Suppressor macrophage treated with lipopolysaccharide for 1 hour (primary cell): ENCODE measurements around the gene HYAL2.
A peak's percentile ranks its signal among the peaks of the same experiment; 100 is the strongest.
"Not testable (repeated sequence)": the region's sequence is repeated elsewhere in the genome, so short reads cannot be mapped to it uniquely, and the experiment has no call there.

Experiments
- DNase-seq, 3 donors: peaks; one replicate each; pipeline ENCODE4 v3.0.0-alpha.2; 2020 to 2022

Gene HYAL2

DNA sequence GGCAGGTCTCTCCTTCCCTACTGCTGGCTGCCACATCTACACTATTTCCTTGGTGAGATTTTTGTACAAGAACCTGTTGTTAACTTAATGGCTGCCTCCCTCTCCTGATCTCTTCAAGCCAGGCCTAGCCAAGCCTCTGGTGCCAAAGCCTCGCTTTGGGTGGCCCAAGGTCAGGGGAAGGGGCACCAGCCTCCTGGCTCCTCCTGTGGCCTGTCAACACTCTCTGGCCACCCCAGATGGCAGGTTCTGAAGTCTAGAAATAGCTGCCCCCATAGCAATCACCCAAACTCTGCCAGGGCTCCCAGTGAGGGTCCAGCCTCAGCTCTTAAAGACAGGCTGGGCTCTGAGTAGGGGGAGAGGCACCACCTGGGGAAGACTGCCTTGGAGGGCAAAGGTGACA lies 35.3 kb downstream of the HYAL2 start:
- no peak for DNase-seq

DNA sequence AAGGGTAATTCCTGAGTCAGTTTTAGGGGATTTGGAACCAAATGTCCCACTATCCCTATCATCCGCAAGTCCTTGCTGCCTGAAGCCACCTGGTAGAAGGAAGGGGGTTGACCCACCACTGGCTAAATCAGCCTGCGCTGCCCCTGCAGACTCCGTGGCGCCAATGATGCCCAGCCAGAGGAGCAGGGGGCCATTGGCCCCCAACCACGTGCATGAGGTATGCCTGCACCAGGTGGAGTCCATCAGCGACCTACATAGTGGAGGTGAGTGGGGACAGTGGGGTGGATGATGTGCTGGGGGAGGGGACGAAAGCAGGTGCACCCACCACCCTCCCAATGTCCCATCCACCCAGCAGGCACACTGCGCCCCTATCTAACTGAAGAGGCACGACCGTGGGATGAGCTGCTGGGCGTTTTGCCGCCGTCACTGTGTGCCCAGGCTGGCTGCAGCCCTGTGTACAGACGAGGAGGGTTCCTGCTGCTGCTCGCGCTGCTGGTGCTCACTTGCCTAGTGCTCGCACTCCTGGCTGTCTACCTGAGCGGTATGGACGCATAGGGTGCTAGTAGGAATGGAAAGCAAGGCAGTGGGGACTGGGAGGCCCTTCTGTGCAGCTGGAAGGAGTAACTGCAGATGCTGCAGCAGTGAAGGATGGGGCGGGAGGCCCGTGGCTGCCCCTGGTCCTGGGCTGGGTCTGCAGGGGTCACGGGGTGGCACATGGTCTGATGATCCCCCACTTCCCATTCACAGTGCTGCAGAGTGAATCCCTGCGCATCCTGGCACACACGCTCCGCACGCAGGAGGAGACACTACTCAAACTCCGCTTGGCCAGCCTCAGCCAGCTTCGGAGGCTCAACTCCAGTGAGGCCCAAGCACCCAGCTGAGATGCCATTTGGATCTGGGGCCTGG lies 36.0 kb downstream of the HYAL2 start:
- no peak for DNase-seq

DNA sequence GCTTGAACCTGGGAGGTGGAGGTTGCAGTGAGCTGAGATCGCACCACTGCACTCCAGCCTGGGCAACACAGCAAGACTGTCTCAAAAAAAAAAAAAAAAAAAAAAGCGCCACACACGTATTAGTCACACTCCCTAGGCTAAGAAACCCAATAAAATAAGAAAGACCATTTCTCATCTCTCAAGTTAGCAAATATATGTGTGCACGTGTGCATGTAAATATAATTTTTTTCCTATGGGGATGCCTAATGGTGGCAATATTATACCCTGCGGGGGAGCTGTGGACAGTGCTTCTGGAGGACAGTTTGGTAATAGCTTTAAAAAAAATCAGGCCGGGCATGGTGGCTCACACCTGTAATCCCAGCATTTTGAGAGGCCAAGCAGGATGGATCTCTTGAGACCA lies 38.4 kb downstream of the HYAL2 start:
- DNase-seq: not testable (repeated sequence)

DNA sequence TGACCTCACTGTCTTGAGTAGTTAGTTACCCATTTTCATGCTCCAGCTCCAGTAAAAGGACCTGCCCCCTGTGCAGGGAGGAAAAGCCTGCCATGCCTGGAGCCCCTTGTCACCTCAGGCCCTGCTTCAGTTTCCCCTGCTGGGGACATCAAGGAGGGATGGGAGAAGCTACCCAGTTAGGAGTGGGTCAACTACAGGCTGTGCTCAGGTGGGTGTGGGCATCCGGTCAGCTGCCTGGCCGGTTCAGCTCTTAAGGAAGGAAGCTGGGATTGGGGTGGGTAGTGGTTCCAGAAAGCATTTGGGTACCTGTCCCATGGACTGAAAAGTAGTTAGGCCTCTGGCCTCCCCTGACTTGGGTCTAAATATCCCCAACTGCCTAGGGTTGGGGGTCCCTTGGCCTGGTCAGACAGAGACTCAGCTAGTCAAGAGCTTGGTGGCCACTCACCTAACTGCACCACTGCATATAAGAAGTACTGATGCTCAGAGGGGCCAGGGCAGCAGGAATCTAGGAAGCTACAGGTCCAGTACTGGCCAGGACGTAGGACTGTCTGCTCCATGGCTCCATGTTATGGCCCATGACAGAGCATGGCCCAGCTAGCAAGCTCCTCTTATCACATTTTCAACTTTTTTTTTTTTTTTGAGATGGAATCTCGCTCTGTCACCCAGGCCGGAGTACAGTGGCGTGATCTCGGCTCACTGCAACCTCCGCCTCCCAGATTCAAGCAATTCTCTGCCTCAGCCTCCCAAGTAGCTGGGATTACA lies 43.1 kb downstream of the HYAL2 start:
- no peak for DNase-seq

DNA sequence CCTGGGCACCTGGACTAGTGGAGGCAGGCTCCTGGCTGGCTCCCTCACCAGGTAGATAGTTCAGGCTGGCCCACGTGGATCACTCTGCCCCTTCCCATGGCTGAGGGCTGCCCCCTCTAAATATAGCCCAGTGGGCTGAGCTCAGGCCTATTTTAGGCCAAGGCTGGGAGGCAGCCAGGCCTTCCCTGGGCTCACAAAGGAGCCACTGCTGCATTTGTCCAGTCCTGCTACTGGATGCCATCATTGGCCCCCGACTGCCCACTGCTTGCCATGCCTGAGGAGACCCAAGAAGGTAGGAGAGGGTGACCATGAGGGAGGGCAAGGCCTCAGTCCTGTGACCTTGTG lies 43.7 kb downstream of the HYAL2 start, which contains the start of gene LSMEM2:
Gene LSMEM2 (plus strand): TSS at position 208 of the 345 bp plus-strand sequence. CDS start 27 bp downstream, at position 235.
- no peak for DNase-seq

DNA sequence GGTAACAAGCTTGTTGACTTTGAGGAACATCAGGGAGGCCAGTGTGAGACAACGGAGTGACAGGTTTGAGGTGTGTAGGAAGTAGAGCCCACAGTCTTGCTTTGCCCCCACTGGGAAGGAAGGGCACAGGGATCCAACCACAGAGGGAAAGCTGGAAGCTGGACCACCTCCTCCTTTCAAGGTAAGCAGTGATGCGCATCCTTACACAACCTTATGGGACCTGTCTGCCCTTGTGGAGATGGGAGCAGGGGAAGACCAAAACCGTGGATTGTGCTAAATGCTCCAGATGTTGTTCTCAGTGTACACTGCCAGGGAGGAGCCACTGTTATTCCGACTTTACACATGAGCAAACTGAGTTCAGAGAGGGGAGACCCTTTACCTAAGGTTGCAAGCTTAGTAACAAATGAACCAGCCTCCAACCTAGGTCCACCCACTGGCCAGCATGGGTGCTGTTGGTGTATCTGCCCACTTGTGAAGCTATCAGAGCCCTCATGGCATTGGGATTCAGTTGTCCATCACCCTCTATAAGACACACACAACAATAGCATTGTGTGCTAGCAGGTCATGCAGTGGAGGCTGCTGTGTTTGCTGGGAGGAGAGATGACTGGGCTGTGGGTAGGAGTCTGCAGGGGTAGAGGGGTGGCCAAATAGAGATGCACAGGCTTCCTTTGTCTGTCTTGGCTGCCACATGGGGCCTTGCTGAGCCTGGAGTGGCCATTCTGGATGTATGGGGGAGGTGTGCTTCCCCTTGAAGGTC lies 44.2 kb downstream of the HYAL2 start:
- DNase-seq: no peak

DNA sequence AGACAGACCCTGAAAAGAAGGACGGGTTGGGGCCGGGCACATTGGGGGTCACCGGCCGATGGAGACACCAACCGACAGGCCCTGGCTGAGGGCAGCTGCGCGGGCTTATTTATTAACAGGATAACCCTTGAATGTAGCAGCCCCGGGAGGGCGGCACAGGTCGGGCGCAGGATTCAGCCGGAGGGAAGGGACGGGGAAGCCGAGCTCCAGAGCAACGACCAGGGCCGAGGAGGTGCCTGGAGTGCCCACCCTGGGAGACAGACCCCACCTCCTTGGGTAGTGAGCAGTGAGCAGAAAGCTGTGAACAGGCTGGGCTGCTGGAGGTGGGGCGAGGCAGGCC lies 45.8 kb downstream of the HYAL2 start:
- no peak for DNase-seq

DNA sequence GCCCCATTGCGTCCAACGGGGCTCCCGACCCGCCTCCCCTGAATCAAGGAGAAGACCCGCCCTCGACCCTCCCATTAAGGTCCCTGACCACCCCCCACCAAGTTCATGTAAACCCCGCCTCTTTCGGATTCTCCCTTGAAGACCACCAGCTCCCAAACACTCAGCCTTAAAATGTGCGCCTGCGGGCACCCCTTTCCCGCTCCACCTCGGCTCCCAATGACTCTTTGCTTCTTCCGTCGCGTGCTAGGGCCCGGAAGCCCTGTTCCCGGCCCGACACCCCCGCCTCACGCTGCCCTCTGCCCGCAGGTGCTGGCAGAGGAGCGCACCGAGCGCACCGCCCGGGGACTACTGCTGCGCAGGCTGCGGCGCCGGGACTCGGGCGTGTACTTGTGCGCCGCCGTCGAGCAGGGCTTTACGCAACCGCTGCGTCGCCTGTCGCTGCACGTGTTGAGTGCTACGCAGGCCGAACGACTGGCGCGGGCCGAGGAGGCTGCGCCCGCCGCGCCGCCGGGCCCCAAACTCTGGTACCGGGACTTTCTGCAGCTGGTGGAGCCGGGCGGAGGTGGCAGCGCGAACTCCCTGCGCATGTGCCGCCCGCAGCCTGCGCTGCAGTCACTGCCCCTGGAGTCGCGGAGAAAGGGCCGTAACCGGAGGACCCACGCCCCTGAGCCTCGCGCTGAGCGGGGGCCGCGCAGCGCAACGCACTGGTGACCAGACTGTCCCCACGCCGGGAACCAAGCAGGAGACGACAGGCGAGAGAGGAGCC lies 46.4 kb downstream of the HYAL2 start:
- DNase-seq: peak in 2 of 3 donors; percentile 23 to 47

DNA sequence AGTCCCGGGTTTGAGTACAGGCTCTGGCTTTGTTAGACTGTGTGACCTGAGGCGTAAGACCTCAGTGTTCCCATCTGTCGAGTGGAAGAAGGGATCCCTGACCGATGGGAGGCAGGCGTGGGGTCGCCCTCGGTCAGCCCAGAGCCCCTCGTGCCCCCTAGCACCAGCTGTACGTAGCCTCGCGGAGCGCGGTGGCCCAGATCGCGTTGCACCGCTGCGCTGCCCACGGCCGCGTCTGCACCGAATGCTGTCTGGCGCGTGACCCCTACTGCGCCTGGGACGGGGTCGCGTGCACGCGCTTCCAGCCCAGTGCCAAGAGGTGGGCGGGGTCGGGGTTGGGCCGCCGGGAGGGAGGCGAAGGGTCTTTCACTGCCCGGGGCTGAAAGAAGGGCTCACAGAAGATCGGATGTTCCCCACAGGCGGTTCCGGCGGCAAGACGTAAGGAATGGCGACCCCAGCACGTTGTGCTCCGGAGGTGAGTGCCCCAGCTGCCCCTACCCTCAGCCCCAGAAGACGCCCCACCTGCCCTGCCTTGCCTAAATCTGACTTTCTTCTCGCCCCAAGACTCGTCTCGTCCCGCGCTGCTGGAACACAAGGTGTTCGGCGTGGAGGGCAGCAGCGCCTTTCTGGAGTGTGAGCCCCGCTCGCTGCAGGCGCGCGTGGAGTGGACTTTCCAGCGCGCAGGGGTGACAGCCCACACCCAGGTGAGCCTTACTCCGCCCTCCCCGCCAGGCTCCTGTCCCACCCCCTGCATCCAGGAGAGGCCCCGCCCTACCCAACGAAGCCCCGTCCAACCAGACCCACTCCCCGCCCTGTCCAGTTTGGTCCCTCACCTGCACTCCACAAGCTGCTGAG lies 47.2 kb downstream of the HYAL2 start:
- no peak for DNase-seq

DNA sequence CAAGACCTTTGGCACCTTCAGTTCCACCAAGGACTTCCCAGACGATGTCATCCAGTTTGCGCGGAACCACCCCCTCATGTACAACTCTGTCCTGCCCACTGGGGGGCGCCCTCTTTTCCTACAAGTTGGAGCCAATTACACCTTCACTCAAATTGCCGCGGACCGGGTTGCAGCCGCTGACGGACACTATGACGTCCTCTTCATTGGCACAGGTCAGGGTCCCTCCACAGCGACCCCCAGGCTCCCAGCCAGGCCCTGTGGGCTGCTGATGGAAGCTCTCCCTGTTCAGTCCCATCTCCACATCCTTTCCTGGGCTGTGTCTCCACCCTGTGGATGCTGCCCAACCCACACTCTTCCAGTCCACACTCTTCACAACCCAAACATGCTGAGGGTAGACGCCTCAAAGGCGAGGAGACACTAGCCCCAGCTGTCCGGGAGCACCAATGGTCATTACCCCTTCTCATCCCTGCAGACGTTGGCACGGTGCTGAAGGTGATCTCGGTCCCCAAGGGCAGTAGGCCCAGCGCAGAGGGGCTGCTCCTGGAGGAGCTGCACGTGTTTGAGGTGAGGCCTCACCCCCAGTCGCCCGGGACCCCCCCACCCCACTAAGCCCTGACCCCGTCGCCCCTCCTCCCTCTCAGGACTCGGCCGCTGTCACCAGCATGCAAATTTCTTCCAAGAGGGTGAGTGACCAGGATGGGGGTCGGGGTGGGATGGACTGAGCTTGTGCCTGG lies 48.0 kb downstream of the HYAL2 start:
- DNase-seq: peak; percentile 68 to 91 (median 86)

DNA sequence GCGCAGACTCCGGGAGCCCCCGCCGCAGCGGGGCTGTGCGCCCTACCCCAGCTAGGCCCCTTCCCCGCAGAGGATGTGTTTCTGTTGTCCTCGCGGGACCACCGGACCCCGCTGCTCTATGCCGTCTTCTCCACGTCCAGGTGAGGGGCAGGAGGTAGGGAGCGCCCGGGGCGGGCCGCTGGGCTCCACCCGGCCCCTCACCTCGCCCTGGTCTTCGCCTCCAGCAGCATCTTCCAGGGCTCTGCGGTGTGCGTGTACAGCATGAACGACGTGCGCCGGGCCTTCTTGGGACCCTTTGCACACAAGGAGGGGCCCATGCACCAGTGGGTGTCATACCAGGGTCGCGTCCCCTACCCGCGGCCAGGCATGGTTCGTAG lies 48.9 kb downstream of the HYAL2 start:
- no peak for DNase-seq

DNA sequence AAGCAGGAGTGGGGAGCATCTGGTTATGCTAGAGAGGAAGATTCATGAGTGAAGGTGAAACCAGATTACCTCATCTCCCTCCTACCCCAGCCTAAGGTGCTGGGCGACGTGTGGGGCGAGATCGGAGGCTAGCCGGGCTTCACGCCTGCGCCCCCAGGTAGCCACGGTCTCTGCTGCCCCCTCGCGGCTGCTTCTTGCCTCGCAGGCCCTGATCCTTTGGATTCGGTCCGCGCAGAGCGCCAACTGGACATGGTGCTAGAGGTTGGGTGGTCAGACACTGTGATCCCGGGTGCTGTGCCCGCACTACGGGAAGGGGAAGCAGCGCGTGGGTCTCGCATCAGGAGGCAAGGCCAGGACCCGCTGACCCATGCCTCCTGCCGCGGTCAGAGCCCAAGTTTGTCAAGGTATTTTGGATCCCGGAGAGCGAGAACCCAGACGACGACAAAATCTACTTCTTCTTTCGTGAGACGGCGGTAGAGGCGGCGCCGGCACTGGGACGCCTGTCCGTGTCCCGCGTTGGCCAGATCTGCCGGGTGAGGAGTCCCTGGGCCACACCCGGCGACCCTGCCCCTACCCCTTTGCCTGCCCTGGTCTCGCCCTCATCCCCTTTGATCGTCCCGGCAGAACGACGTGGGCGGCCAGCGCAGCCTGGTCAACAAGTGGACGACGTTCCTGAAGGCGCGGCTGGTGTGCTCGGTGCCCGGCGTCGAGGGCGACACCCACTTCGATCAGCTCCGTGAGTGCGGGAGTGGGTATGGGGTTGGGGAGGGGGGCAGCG lies 49.4 kb downstream of the HYAL2 start:
- DNase-seq: peak; percentile 89 to 93 (median 92)

DNA sequence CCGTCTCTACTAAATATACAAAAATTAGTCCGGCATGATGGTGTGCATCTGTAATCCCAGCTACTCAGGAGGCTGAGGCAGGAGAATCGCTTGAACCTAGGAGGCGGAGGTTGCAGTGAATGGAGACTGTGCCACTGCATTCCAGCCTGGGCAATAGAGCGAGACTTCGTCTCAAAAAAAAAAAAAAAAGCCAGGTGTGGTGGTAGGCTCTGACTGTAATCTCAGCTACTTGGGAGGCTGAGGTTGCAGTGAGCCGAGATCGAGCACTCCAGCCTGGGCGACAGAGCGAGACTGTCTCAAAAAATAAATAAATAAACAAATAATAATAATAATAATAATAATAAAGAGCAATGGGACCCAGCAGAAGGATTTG lies 50.0 kb downstream of the HYAL2 start:
- DNase-seq: not testable (repeated sequence)

DNA sequence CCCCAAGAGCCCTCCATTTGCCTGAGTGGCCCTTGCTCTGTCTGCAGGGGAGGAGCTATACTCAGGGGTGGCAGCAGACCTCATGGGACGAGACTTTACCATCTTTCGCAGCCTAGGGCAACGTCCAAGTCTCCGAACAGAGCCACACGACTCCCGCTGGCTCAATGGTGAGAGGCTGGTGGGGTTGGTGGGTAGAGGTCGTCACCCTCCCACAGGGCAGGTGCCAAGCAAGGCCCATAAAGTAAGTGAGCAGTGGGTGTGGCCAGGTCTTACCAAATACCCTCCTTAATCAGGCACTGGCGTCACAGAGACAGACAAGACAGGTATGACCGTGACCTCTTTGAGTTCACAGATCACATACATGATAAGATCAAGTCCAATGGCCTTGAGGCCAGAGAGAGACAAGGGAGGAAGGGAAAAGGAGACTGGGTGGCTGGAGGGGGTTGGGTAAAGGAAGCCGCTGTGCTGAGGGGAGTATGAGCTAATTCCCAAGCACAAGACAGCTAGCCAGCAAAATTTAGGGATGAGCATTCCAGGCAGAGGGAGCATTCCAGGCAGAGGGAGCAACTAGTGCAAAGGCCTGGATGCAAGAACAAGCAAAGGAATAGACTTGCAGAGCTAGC lies 51.1 kb downstream of the HYAL2 start:
- no peak for DNase-seq

DNA sequence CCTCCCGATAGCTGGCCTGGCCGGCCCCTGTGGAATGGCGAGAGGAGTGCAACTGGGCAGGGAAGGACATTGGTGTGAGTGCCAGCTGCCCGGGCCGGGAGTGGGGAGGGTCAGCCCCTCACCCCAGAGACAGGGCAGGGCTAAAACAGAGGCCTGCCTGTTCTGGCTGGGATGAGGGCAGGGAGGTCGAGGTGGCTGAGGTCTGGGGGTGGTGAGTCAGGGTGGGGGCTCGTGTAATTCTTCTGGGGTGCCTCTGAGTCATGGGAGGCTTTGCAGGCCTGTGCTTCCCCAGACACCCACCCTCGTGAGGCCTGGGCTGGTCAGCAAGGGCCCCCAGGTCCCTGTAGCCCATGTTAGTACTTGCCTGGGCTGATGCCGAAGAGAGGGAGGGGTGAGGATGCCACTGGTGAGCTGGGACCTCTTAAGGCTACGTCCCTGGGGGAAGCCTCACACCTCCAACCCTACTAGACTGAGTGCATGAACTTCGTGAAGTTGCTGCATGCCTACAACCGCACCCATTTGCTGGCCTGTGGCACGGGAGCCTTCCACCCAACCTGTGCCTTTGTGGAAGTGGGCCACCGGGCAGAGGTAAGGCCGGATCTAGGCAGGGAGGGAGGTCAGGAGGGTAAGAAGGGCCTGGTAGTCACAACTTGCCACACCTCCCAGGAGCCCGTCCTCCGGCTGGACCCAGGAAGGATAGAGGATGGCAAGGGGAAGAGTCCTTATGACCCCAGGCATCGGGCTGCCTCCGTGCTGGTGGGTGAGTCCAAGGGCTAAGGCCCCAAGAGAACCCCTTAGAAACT lies 51.9 kb downstream of the HYAL2 start:
- no peak for DNase-seq

DNA sequence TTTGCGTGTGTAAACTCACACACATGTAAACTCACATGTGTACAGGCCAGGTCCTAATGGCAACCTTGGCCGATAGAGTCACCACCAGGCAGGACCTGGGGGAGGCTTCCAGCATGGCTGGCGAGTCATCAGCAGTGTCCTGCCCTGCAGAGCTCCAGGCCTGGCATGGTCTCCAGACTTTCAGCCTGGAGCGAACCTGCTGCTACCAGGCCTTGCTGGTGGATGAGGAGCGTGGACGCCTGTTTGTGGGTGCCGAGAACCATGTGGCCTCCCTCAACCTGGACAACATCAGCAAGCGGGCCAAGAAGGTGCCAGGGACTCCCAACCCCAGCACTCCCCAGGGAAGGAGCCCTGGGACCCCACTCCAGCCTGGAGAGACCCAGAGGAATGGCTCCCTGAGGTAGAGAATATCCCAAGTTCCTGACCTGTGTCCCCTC lies 52.5 kb downstream of the HYAL2 start:
- DNase-seq: no peak

DNA sequence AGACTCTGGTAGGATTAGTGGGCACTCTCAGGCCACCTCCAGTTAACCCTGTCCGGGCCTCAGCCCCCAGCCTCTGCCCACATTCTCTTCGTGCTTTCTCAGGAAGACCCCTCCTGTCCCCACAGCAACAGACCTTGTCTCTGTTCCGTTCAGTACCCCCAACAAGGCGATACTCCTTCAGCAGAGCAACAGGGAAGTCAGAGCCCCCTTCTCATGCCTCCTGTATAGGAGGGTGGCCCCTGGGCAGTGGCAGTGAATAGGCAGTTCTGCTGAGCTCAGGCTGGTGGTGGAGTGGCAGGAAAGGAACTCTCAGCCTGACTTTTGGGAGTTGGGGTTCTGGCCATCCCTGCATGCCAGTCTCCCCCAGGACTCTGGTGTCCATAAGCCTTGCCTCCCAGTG lies 53.1 kb downstream of the HYAL2 start:
- DNase-seq: no peak

DNA sequence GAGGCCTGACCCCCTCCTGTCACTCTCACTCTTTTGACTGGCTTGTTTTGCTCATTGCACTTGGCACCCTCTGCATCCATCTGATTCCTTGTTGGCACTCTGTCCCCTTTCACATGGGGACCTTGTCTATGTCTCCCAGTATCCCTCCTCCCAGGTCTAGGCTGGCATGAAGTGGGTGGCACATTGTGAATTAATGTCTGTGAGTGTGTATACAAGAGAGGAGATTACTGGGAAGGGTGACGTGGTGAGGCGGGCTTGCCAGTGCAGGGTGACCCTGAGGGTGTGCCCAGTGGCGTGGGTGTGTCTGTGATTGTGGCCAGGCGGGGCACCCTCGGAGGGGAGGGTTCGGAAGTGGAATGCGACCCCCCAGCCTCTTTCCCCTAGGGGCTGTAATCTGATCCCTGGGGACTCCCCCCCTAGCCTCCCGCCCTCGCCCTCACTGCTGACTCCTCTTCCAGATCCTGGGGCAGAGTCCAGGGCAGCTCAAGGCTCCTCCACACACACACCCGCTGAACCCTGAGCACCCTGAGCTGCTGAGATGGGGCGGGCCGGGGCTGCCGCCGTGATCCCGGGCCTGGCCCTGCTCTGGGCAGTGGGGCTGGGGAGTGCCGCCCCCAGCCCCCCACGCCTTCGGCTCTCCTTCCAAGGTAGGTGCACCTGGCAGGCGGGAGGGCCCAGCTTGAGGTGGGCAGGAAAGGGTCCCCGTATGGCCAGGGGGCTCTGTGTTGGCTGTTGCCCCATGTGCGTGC lies 53.7 kb downstream of the HYAL2 start, which contains the start of gene SEMA3B:
Gene SEMA3B (plus strand): TSS at position 445 of the 749 bp plus-strand sequence. CDS start 94 bp downstream, at position 539.
- DNase-seq: no peak
